K562 (cell line): Measurements from ENCODE around the gene TAS2R1. TPM values are rescaled to one million over a fixed set of nuclear protein-coding genes. Genes with fewer than 3 reads are reported as not detected.

Source experiments
- ATAC-seq: fragments of 200-7000 bp; cut with Tn5 transposase; 3 replicates; pipeline ENCODE4 v1.9.1; 2020; ENCODE audit warnings: moderate library complexity
- BruUV-seq: library from RNA; stranded (reverse); fragments of 400-500 nt; replicated peaks from 2 replicates; lab custom pipeline; 2021; lab: Mats Ljungman, UMichigan
- CTCF ChIA-PET: fragments of 300-600 bp; formaldehyde crosslinking; extraction: SDS; loops from one replicate; lab custom pipeline; 2021; ENCODE audit warnings: low intra/inter-chr PET ratio; lab: Yijun Ruan, JAX
- POLR2A ChIA-PET: fragments of 300-600, 350-650 bp; sonication (Branson Sonifier 250); formaldehyde crosslinking; extraction: SDS; loops from one replicate; lab custom pipeline; 2021; ENCODE audit warnings: antibody characterized with exemption, inconsistent platforms; lab: Yijun Ruan, JAX
- DNase-seq, 4 experiments: peaks; one replicate each; pipeline versions ENCODE4 v3.0.0 to v3.0.0-alpha.2; 2011 to 2018; ENCODE audit warnings: low spot score in 3 of 4, mixed read lengths in 3 of 4; ENCODE audit errors: extremely low read depth in 1 of 4
- FAIRE-seq: peaks from 2 replicates; lab custom pipeline; 2011; peaks lifted over from hg19 to GRCh38; lab: Jason Lieb, UNC
- H2AFZ ChIP-seq: 2 replicates; pipeline ENCODE4 v1.6.0; 2011; ENCODE audit warnings: low read depth, low read length, control low read depth, inconsistent platforms
- H3K27ac ChIP-seq: fragments of 200-600 bp; 3 replicates; pipeline ENCODE4 v1.8.0; 2011; ENCODE audit warnings: low read depth, mild to moderate bottlenecking, control low read depth, inconsistent platforms, low read length, moderate library complexity, mixed read lengths; ENCODE audit errors: extremely low read depth
- H3K27me3 ChIP-seq, 2 experiments: fragments of 300-600 bp in 1 of 2; 2 replicates in 1 of 2; 3 replicates in 1 of 2; pipeline versions ENCODE4 v1.6.0 to v1.8.0; 2011; ENCODE audit warnings: inconsistent platforms in 2 of 2, low read length in 2 of 2, mild to moderate bottlenecking in 1 of 2, mixed read lengths in 1 of 2, moderate library complexity in 1 of 2; ENCODE audit not compliant: control insufficient read depth in 2 of 2, insufficient read depth in 2 of 2
- H3K36me3 ChIP-seq: fragments of 300-600 bp; 3 replicates; pipeline ENCODE4 v1.8.0; 2011; ENCODE audit warnings: mild to moderate bottlenecking, low read length, inconsistent platforms; ENCODE audit not compliant: control insufficient read depth, insufficient read depth
- H3K4me1 ChIP-seq, 2 experiments: fragments of 200-600 bp in 1 of 2; replicated peaks in 1 of 2; 2 replicates in 1 of 2; 3 replicates in 1 of 2; pipeline versions ENCODE4 v1.5.1 to v1.8.0; 2011; ENCODE audit warnings: inconsistent platforms in 2 of 2, low read length in 2 of 2, mild to moderate bottlenecking in 1 of 2, mixed read lengths in 1 of 2, moderate library complexity in 1 of 2; ENCODE audit not compliant: control insufficient read depth in 2 of 2, insufficient read depth in 2 of 2
- H3K4me2 ChIP-seq: 2 replicates; pipeline ENCODE4 v1.6.1; 2011; ENCODE audit warnings: low read length, control low read depth, inconsistent platforms, mixed read lengths; ENCODE audit not compliant: insufficient read depth
- H3K4me3 ChIP-seq: fragments of 200-600 bp; sonication (generic), shearing (Covaris generic); 2 replicates; pipeline ENCODE4 v1.5.1; 2016; ENCODE audit warnings: control low read depth, inconsistent platforms
- H3K79me2 ChIP-seq: fragments of 200-600 bp; 3 replicates; pipeline ENCODE4 v1.8.0; 2011; ENCODE audit warnings: low read length, inconsistent platforms; ENCODE audit not compliant: control insufficient read depth, insufficient read depth
- H3K9ac ChIP-seq, 2 experiments: 2 replicates each; pipeline versions ENCODE4 v1.6.0 to v1.6.1; 2011; ENCODE audit warnings: low read depth in 2 of 2, low read length in 2 of 2, control low read depth in 1 of 2, inconsistent platforms in 1 of 2, mild to moderate bottlenecking in 1 of 2, mixed read lengths in 1 of 2; ENCODE audit not compliant: insufficient read depth in 1 of 2
- H3K9me1 ChIP-seq: one replicate; pipeline ENCODE4 v1.6.0; 2011; ENCODE audit warnings: inconsistent platforms, mild to moderate bottlenecking, low read length, moderate library complexity; ENCODE audit not compliant: control insufficient read depth, insufficient read depth
- H3K9me3 ChIP-seq: replicated peaks from 2 replicates; pipeline ENCODE4 v1.5.1; 2011; ENCODE audit warnings: low read depth, low read length, inconsistent platforms; ENCODE audit not compliant: control insufficient read depth, insufficient read depth
- H4K20me1 ChIP-seq: replicated peaks from 2 replicates; pipeline ENCODE4 v1.6.1; 2011; ENCODE audit warnings: low read length, inconsistent platforms, mixed read lengths; ENCODE audit not compliant: control insufficient read depth, insufficient read depth
- HMG20A ChIP-seq: fragments of 450-650 bp; formaldehyde crosslinking; conservative IDR thresholded peaks from 2 replicates; pipeline ENCODE4 v1.4.0; 2020; ENCODE audit warnings: mild to moderate bottlenecking, mixed read lengths
- HMGN3 ChIP-seq: IDR thresholded peaks from 2 replicates; pipeline ENCODE4 v1.6.1; 2011; ENCODE audit warnings: borderline replicate concordance, low read depth, mild to moderate bottlenecking, mixed read lengths, low read length; ENCODE audit not compliant: insufficient read length; ENCODE audit errors: extremely low read depth
- MLLT1 ChIP-seq, 2 experiments: fragments of 450-650 bp; IDR thresholded peaks; 2 replicates each; pipeline ENCODE4 v1.6.1; 2016
- NFRKB ChIP-seq: fragments of 450-650 bp; IDR thresholded peaks from 2 replicates; pipeline ENCODE4 v1.6.1; 2016; ENCODE audit warnings: low read depth
- PREB ChIP-seq: sonication (generic); formaldehyde crosslinking; IDR thresholded peaks from 2 replicates; pipeline ENCODE4 v1.8.1; 2023; ENCODE audit warnings: mild to moderate bottlenecking, missing genetic modification reagents
- RBM15 ChIP-seq: fragments of 200-400 bp; formaldehyde crosslinking; IDR thresholded peaks from 2 replicates; pipeline ENCODE4 v1.6.1; 2018; ENCODE audit warnings: mild to moderate bottlenecking, low read length, moderate library complexity; ENCODE audit not compliant: insufficient read depth
- SMARCA4 ChIP-seq: fragments of 450-650 bp; IDR thresholded peaks from 2 replicates; pipeline ENCODE4 v1.6.1; 2016
- TAL1 ChIP-seq: fragments of 450-650 bp; IDR thresholded peaks from 2 replicates; pipeline ENCODE4 v1.6.1; 2016; ENCODE audit warnings: mild to moderate bottlenecking
- USF2 ChIP-seq: sonication (generic); formaldehyde crosslinking; IDR thresholded peaks from 2 replicates; pipeline ENCODE4 v1.5.0; 2020; ENCODE audit warnings: missing genetic modification reagents
- ZBTB1 ChIP-seq: sonication (generic); formaldehyde crosslinking; IDR thresholded peaks from 2 replicates; pipeline ENCODE4 v1.8.1; 2023; ENCODE audit warnings: missing genetic modification reagents, low read depth, mild to moderate bottlenecking, borderline replicate concordance
- ZNF280B ChIP-seq: fragments of 250-450 bp; sonication (Bioruptor Pico); IDR thresholded peaks from 2 replicates; pipeline ENCODE4 v1.5.1; 2021; ENCODE audit warnings: mild to moderate bottlenecking
- WGBS: fragments of 100-300 bp; shearing (Covaris generic); methylation state at CpG from one replicate; pipeline ENCODE4 v1.1.6; 2016; ENCODE audit warnings: low coverage, mixed read lengths; ENCODE audit not compliant: insufficient coverage; ENCODE audit errors: missing lambda C conversion rate; 5-methylcytosine and 5-hydroxymethylcytosine counted together
- in situ Hi-C: fragments of 300-500 bp; cut with MboI; formaldehyde crosslinking; loops from 4 replicates; pipeline ENCODE4 v1.15.0; 2018; ENCODE audit warnings: inconsistent platforms, mixed read lengths
- intact Hi-C: fragments of 100-400 bp; cut with micrococcal nuclease; formaldehyde crosslinking; loops from 2 replicates; pipeline ENCODE4 v1.14.2; 2022
- polyA plus RNA-seq, 8 experiments: library from polyadenylated mRNA; depleted of rRNA in 4 of 8; stranded (reverse) in 5 of 8; unstranded in 3 of 8; fragments of >200 nt; fragmentation: Nextera tagmentation in 2 of 8; fragmentation: Illumina TruSeq in 1 of 8; extraction: Ambion mirVana in 2 of 8; extraction: Trizol in 1 of 8; gene quantifications; 2 replicates each; pipeline versions ENCODE4 v1.2.1 to v1.2.3, GENCODE V29; 2011 to 2014; ENCODE audit warnings: inconsistent platforms in 1 of 8, missing spikeins in 1 of 8
- total RNA-seq, 7 experiments: library from RNA; depleted of rRNA in 6 of 7; stranded (reverse); fragments of >200 nt in 6 of 7; fragmentation: Illumina TruSeq in 2 of 7; extraction: Trizol in 2 of 7; gene quantifications; 2 replicates each; pipeline versions ENCODE4 v1.2.1 to v1.2.3, GENCODE V29; 2011 to 2021; ENCODE audit warnings: low replicate concordance in 1 of 7

TAS2R1 gene
- total and polyA plus RNA-seq, 9 of the 15 experiments (the other 6 are each of a cell fraction or from before 2014, with no cell fraction given), result not detected

- Histone ChIP-seq H3K79me2 (no peaks in the 10 kb centered on the region), H3K4me1 (no peaks in the 10 kb centered on the region), H3K4me2 (no peak overlapping the region), H3K36me3 (no peaks in the 10 kb centered on the region), H3K27ac (no peak overlapping the region), H3K4me3 (no peak overlapping the region), H3K9me3 (no peaks in the 10 kb centered on the region), H2AFZ (no peak overlapping the region), H3K9ac (no peak overlapping the region), H3K9me1 (no peaks in the 10 kb centered on the region), H4K20me1 (no peaks in the 10 kb centered on the region), H3K27me3 (no peaks in the 10 kb centered on the region)
- DNase-seq (no peak), FAIRE-seq (no peak), ATAC-seq (no peak)
- WGBS, result 0% methylated on average over 2 of the region's 2 CpGs
- POLR2A ChIA-PET, result interaction anchor here (1.3 kb wide), 1 partner anchor 32 kb away, joined by 4 read pairs; no protein-coding TSS in a partner anchor
- no TSS peak for BruUV-seq
- intact Hi-C loops (no loop called here), in situ Hi-C loops (no loop called here)
- CTCF ChIA-PET, result no interaction called here
- no peak for TF ChIP-seq ZNF280B (CRISPR knock-in tag)
- no peak for TF ChIP-seq RBM15
- no peak for TF ChIP-seq PREB (CRISPR knock-in tag)
- TF ChIP-seq USF2 (CRISPR knock-in tag), result no peak
- TF ChIP-seq TAL1, result no peak
- TF ChIP-seq ZBTB1 (CRISPR knock-in tag), result no peak
- TF ChIP-seq HMG20A, result no peak
- no peak for TF ChIP-seq SMARCA4
- no peak for TF ChIP-seq HMGN3
- no peak for TF ChIP-seq MLLT1 (IDR thresholded peaks at IDR 0.05)
- no peak for TF ChIP-seq NFRKB
Measured at GRCh38 chr5:9625731-9626130, 4.4 kb downstream of the TAS2R1 start.
